Subcutaneous adipose tissue (tissue), 4 donors: ENCODE results near the gene CRB2. TPM values are rescaled to one million over a fixed set of nuclear protein-coding genes. Genes with fewer than 3 reads are reported as not detected.

Experiments used
- CTCF ChIP-seq: fragments of 450-650 bp; IDR thresholded peaks from one replicate; pipeline ENCODE4 v1.5.1; 2016; ENCODE audit warnings: low read depth, mild to moderate bottlenecking, control low read depth, antibody characterized with exemption, moderate library complexity
- total RNA-seq, 4 donors: library from RNA; depleted of rRNA; stranded (reverse); fragments of >200 nt; gene quantifications; one replicate each; pipeline ENCODE4 v1.1.0, GENCODE V29; 2016

The CRB2 gene
- total RNA-seq, 4 donors from 2014 or later = 0.33 TPM; not detected in 3

DNA sequence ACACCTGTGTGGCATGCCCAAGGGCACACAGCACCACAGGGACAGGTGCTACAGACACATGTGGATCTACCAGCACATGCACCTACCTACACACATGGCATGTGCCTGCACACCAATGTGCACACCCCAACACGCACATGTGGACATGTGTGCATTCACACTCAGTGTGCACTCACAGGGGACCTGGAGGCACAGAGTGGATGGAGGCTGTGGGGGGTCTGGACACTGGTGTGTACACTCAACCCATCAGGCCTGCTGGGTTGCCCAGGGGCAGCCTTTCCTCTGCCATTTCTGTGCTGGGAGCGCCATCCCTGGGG lies 1.7 kb downstream of the CRB2 start:
- no peak for TF ChIP-seq CTCF

DNA sequence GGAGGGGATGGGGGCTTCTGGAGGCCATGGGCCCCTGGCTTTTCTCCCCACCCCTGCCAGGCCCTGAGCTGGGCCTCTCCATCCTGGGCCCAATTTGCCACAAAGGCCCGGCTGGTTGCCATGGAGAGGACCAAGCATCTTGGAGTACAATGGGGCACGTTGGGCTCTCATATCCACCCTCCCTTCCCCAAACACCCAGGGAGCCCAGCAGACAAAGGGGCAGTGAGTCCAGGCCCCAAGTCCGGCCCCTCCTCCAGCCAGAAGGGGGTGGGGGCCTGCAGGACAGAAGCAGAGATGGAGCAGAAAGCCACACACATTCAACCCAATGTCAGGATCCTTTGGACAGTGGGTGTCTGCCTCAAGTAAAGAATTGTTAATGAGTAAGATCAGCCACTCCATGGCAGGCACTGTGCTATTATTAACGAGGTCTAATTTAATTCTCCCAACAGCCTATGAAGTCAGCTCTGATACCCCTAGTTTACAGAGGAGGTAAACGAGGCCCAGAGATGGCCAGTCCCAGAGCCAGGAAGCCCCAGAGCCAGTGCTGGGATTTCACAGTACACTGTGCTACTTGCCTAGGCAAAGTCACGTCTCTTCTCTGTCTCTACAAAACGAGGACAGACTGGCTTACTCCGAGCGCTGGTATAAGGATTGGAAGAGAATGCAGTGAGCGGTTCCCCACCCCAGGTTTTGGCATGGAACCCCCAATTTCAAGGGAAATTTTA lies 2.3 kb downstream of the CRB2 start:
- TF ChIP-seq CTCF = no peak

DNA sequence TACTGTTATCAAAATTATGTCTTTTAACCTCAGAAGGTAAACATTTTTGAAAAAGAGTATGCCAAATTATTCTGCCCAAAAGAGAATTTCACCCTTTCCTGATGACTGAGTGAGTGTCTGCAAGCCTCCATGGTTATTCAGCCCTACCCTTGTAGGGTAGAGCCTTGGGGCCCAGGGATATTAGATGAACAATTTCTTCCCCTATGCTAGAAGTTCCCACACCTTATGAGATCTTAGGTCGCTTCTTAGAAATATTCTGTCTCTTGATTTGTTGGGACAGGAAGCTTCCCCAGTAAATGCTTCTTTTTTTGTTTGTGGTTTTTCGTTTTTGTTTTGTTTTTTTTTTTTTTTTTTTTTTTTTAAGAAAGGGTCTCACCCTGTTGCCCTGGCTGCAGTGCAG lies 3.1 kb downstream of the CRB2 start:
- TF ChIP-seq CTCF = no peak

GRCh38 chr9:123359546-123359945 lies 3.5 kb downstream of the CRB2 start:
- TF ChIP-seq CTCF = no peak

DNA sequence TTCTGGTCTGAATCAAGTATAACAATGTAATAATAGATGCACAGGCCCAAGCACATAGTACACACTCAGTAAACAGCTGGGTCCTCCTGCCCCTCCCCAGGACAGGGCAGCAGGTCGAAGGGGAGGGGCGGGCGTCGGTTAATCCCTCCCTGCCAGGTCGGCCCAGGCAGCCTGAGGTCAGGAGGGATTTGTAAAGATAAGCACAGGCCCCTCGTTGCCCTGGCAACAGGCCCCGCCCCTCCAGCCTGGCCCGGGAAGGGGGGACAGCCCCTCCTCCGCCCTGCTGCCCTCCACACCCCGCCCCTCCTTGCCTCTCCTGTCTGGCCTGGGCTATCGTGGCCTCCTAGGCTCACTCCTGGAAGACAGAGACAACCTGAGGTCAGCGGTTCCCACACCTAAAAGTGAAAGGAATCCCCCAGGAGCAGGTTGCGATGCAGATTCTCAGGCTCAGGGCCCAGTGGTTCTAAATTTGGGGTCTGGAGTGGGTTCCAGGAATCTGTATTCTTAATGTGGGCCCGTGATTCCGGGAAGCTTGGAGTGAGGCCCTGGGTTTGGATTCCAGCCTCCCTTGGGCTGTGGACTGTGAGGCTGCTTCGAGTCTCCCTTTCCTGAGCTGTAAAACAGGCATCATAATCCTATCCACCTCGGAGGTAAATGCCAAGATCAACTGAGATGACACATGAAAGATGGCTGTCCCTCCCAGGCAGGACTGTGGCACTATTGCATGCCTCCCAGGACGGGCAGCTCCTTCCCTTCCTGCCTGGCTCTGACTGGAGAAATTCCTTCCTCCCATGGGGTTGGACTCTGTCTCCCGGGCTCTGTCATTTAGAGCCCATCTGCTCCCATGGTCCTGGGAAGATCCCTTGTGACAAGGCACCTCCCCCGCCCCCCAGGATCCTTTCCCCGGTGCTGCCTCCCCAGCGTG lies 4.4 kb downstream of the CRB2 start:
- no peak for TF ChIP-seq CTCF

- TF ChIP-seq CTCF = no peak
These were observed 5.2 kb downstream of the CRB2 start for GRCh38 chr9:123361086-123361730.
